ENCODE data around the gene TLK1.
A peak's percentile ranks its signal among the peaks of the same experiment; 100 is the strongest.
"Not testable (repeated sequence)": the region's sequence is repeated elsewhere in the genome, so short reads cannot be mapped to it uniquely, and the experiment has no call there.

TLK1 gene

DNA sequence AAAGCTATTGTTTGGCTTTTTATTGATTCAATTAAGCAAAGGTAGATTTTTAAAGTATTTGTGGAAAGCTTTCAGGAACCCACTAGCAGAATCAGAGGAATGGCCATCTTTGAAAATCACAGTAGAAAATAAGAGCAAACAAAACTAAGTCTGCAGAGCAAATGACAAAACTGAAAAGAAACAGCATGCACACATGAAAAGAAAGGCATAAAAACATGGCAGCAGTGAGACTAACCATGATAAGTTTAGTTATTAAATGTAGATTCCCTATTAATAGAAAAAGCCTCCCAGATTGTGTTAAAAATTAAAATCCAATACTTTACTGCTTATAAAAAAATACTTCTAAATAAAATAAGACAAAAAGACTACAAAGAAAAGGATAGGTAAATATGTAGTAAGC is 9.1 kb upstream of the TLK1 start:
- H3K4me3 ChIP-seq (ENCODE audit: insufficient read depth, low read depth, low read length): no peak overlapping the region
- H3K27me3 ChIP-seq (ENCODE audit: control insufficient read depth, insufficient read depth, low read length, poor library complexity, severe bottlenecking): no peaks in the 10 kb centered on the region
- no peaks in the 10 kb centered on the region for H3K36me3 ChIP-seq (ENCODE audit: control insufficient read depth, insufficient read depth, low read length)
- no peaks in the 10 kb centered on the region for H3K4me1 ChIP-seq (ENCODE audit: control insufficient read depth, insufficient read depth, low read length)
- H3K9me3 ChIP-seq (ENCODE audit: control insufficient read depth, low read length): no peaks in the 10 kb centered on the region
- H3K27ac ChIP-seq (ENCODE audit: insufficient read depth, low read depth, low read length, poor library complexity, severe bottlenecking): no peak overlapping the region

- H3K4me1 ChIP-seq (ENCODE audit: control insufficient read depth, insufficient read depth, low read length): no peaks in the 10 kb centered on the region
- WGBS, 2 experiments: 82 to 91% methylated on average over 1 to 2 of the region's 2 CpGs
These were observed 8.6 kb upstream of the TLK1 start for GRCh38 chr2:171169333-171169732.

DNA sequence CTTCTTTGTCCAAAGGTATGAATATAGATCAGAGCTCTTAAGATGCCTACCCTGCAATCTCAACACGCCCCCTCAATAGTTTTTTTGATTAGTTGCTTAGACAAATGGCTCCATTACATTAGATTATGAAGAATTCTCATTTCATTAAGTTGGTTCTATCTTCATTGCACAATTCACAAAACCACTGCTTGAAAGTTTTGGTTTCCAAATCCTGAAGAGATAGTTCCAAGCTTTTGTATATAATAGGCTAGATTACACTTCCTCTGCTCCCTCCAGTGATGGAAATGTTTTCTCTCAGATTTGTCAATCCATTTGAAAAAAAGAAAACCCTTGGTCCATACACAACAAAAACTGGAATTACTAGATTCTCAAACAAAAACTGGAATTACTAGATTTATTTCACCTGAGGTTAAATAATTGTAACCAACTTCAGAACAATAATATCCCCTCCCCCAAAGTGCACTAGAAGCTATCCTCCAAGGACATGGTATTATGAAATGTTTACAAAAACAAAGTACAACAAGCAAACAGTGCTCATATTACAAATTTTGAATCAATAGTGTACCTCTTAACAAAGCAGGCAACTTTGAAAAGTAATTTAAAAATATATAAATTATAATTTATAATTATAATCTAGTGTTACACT is 6.8 kb upstream of the TLK1 start:
- Histone ChIP-seq H3K27ac (ENCODE audit: insufficient read depth, low read depth, low read length, poor library complexity, severe bottlenecking) (no peak overlapping the region), H3K36me3 (ENCODE audit: control insufficient read depth, insufficient read depth, low read length) (no peaks in the 10 kb centered on the region), H3K4me3 (ENCODE audit: insufficient read depth, low read depth, low read length) (no peak overlapping the region), H3K4me1 (ENCODE audit: control insufficient read depth, insufficient read depth, low read length) (no peaks in the 10 kb centered on the region), H3K27me3 (ENCODE audit: control insufficient read depth, insufficient read depth, low read length, poor library complexity, severe bottlenecking) (no peaks in the 10 kb centered on the region), H3K9me3 (ENCODE audit: control insufficient read depth, low read length) (no peaks in the 10 kb centered on the region)
- WGBS, 2 experiments: 100% methylated on average over 1 of the region's 1 CpG; no CpG with 5 or more reads in 1 of the 2 experiments

More at GRCh38 chr2:171169333-171169732, 8.6 kb upstream of the TLK1 start:
- Histone ChIP-seq H3K36me3 (ENCODE audit: control insufficient read depth, insufficient read depth, low read length) (no peaks in the 10 kb centered on the region), H3K9me3 (ENCODE audit: control insufficient read depth, low read length) (no peaks in the 10 kb centered on the region), H3K27ac (ENCODE audit: insufficient read depth, low read depth, low read length, poor library complexity, severe bottlenecking) (no peak overlapping the region), H3K4me3 (ENCODE audit: insufficient read depth, low read depth, low read length) (no peak overlapping the region), H3K27me3 (ENCODE audit: control insufficient read depth, insufficient read depth, low read length, poor library complexity, severe bottlenecking) (no peaks in the 10 kb centered on the region)

DNA sequence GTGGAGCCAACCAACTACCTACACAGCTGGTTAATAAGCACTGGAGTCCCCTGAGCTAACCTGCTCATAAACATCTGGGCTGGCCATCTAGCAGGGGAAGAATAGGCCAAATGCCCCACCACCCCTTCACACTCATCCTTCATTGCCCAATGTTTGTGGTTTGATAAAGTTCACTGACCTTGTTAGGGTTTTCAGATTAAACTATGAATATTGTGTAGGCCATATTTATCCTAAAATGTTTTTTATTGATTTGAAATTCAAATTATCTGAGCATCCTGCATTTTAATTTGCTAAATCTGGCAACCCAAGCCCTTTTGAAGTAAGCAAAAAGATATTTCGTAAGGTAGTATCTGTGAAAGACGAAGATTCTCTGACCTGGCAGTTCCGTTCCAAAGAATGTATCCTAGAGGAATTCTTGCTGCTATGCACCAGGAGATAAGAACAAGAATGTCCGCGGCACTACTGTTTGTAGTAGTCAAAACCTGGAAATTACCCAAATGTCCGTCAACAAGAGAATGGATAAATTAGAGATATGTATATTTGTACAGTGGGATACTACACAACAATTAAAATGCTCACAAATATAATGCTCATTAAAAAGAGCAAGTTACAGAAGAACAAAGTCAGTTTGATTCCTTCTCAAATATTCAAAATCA is 5.8 kb upstream of the TLK1 start:
- Histone ChIP-seq H3K36me3 (ENCODE audit: control insufficient read depth, insufficient read depth, low read length) (no peaks in the 10 kb centered on the region), H3K27me3 (ENCODE audit: control insufficient read depth, insufficient read depth, low read length, poor library complexity, severe bottlenecking) (no peaks in the 10 kb centered on the region), H3K4me3 (ENCODE audit: insufficient read depth, low read depth, low read length) (no peak overlapping the region), H3K4me1 (ENCODE audit: control insufficient read depth, insufficient read depth, low read length) (no peaks in the 10 kb centered on the region), H3K9me3 (ENCODE audit: control insufficient read depth, low read length) (no peaks in the 10 kb centered on the region), H3K27ac (ENCODE audit: insufficient read depth, low read depth, low read length, poor library complexity, severe bottlenecking) (no peak overlapping the region)
- 97 to 98% methylated on average over 5 to 6 of the region's 6 CpGs for WGBS, 2 experiments

- WGBS, 2 experiments: 95 to 100% methylated on average over 1 of the region's 1 CpG
- Histone ChIP-seq H3K9me3 (ENCODE audit: control insufficient read depth, low read length) (no peaks in the 10 kb centered on the region), H3K4me1 (ENCODE audit: control insufficient read depth, insufficient read depth, low read length) (no peaks in the 10 kb centered on the region), H3K4me3 (ENCODE audit: insufficient read depth, low read depth, low read length) (no peak overlapping the region), H3K36me3 (ENCODE audit: control insufficient read depth, insufficient read depth, low read length) (no peaks in the 10 kb centered on the region), H3K27me3 (ENCODE audit: control insufficient read depth, insufficient read depth, low read length, poor library complexity, severe bottlenecking) (no peaks in the 10 kb centered on the region), H3K27ac (ENCODE audit: insufficient read depth, low read depth, low read length, poor library complexity, severe bottlenecking) (no peak overlapping the region)
These were observed 5.3 kb upstream of the TLK1 start for GRCh38 chr2:171165967-171166327.

DNA sequence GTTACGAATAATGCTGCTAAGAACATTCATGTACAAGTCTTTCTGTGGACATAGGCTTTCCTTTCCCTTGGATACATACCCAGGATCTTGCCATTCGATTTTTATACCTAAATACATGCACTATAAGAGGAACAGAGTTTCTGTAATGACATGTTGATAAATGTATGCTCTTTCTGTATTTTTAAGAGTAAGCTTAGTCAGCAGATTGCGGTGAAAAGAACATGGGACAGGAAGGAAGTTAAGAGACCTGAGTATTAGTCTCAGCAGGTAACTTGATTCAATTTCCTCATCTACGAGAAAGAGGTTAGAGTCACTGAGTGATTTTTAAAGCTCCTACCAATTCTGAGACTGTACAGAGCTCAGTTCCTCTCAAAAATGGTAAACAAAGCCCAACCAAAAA is 2.6 kb upstream of the TLK1 start:
- 88 to 90% methylated on average over 3 to 4 of the region's 4 CpGs for WGBS, 2 experiments
- Histone ChIP-seq H3K36me3 (ENCODE audit: control insufficient read depth, insufficient read depth, low read length) (no peaks in the 10 kb centered on the region), H3K4me1 (ENCODE audit: control insufficient read depth, insufficient read depth, low read length) (peaks cover 2% of the 10 kb centered on the region), H3K9me3 (ENCODE audit: control insufficient read depth, low read length) (no peaks in the 10 kb centered on the region), H3K4me3 (ENCODE audit: insufficient read depth, low read depth, low read length) (no peak overlapping the region), H3K27ac (ENCODE audit: insufficient read depth, low read depth, low read length, poor library complexity, severe bottlenecking) (no peak overlapping the region), H3K27me3 (ENCODE audit: control insufficient read depth, insufficient read depth, low read length, poor library complexity, severe bottlenecking) (no peaks in the 10 kb centered on the region)

DNA sequence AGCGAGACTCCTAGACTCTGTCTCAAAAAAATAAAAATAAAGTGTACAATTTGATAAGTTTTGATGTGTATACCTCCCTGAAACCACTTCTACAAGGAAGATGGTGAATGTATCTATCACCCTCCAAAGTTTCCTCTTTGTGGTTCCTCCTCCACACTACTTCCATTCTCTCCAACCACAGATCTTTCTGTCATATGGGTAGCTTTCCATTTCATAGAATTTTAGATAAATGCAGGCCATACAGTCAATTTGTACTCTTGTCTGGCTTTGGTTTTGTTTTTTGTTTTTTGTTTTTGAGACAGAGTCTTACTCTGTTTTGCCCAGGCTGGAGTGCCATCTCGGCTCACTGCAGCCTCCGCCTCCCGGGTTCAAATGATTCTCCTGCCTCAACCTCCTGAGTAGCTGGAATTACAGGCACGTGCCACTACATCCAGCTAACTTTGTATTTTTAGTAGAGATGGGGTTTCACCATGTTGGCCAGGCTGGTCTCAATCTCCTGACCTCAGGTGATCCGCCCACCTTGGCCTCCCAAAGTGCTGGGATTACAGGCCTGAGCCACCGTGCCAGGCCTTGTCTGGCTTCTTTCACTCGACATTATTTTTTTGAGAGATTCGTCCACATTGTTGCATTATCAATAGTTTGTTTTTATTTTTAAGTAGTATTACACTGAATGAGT is 2.0 kb upstream of the TLK1 start:
- not testable (repeated sequence) for H3K4me3 ChIP-seq (ENCODE audit: insufficient read depth, low read depth, low read length); H3K27me3 ChIP-seq (ENCODE audit: control insufficient read depth, insufficient read depth, low read length, poor library complexity, severe bottlenecking); H3K36me3 ChIP-seq (ENCODE audit: control insufficient read depth, insufficient read depth, low read length); H3K27ac ChIP-seq (ENCODE audit: insufficient read depth, low read depth, low read length, poor library complexity, severe bottlenecking); H3K4me1 ChIP-seq (ENCODE audit: control insufficient read depth, insufficient read depth, low read length); H3K9me3 ChIP-seq (ENCODE audit: control insufficient read depth, low read length)
- 90 to 93% methylated on average over 8 to 9 of the region's 9 CpGs for WGBS, 2 experiments

DNA sequence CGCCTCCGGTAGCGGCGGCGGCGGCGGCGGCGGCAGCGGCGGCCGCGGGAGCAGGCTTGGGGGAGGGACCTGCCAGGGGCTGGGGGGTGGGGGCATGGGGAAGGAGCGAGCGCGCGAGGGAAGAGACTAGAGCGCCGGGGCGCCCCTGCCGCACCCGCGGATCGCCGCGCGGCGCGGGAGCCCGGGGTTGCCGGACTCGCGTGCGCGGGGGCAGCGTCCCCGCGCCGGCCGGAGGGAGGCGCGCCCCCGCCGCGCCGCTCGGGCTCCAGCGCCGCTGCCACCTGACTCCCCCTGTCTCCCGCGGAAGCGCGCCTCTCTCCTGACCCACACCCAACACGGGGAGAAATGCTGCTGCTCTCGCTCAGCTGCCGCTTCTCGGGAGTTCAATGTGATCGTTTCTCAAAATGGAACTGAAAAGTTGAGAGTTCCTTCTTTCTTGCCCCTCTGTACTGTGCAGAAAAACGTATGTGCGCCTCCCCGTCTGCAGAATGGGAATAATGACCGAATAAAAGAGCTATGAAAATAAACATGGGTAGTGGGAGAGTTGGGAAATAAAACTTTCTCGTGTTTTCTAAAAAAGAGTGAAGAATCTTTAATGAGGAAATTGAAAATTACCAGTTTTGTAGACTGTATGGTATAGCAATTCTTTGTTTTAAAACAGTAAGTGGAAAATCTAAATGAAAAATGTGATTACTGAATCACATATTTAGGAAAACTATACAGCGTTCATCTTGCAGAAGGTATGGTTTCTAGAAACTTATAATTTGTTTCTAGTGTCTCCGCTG is 455 bp upstream of the TLK1 start:
- 0 to 1% methylated on average over 63 of the region's 65 CpGs for WGBS, 2 experiments
- Histone ChIP-seq H3K9me3 (ENCODE audit: control insufficient read depth, low read length) (no peaks in the 10 kb centered on the region), H3K4me3 (ENCODE audit: insufficient read depth, low read depth, low read length) (peak overlapping the region; percentile 86), H3K27me3 (ENCODE audit: control insufficient read depth, insufficient read depth, low read length, poor library complexity, severe bottlenecking) (no peaks in the 10 kb centered on the region), H3K36me3 (ENCODE audit: control insufficient read depth, insufficient read depth, low read length) (no peaks in the 10 kb centered on the region), H3K27ac (ENCODE audit: insufficient read depth, low read depth, low read length, poor library complexity, severe bottlenecking) (peak overlapping the region; percentile 97), H3K4me1 (ENCODE audit: control insufficient read depth, insufficient read depth, low read length) (peaks cover 6% of the 10 kb centered on the region)

DNA sequence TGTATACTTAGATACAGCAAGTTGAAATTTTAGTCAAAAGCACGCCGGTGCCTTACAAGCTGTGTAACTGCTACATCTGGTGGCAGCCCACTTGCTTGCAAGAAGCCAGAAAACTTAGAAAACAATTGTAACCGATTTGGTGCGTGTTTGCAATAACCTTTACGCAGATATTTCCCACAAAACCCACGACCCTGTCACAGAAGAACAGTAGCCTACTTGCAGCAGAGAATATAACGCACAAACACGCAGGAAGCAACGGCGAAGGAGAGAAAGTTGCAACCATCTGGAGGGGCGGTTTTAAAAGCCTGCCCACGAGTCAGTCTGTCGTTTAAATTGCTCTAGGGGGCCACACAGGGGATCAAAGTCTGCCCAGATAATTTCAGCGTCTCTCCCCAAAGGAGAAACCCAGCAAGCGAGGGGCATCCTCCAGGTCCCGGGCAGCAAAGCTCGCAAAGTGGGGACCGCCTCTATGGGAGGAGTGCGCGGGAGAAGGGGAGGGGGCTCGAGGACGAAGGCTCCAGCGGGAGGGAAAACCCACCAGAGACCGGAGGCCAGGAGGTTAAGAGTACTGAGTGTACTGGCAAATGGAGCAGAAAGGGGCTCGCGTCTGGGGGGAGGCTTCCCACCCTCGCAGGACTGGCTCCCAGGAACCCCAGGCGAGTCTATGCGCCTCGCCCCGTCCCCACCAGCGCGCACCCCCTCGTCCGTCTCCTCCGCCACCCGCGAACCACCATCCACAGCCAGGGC is 1.1 kb downstream of the TLK1 start:
- Histone ChIP-seq H3K36me3 (ENCODE audit: control insufficient read depth, insufficient read depth, low read length) (no peaks in the 10 kb centered on the region), H3K27me3 (ENCODE audit: control insufficient read depth, insufficient read depth, low read length, poor library complexity, severe bottlenecking) (no peaks in the 10 kb centered on the region), H3K4me3 (ENCODE audit: insufficient read depth, low read depth, low read length) (peak overlapping the region; percentile 86), H3K27ac (ENCODE audit: insufficient read depth, low read depth, low read length, poor library complexity, severe bottlenecking) (peak overlapping the region; percentile 74), H3K4me1 (ENCODE audit: control insufficient read depth, insufficient read depth, low read length) (peaks cover 6% of the 10 kb centered on the region), H3K9me3 (ENCODE audit: control insufficient read depth, low read length) (no peaks in the 10 kb centered on the region)
- WGBS, 2 experiments: 0% methylated on average over 38 of the region's 38 CpGs
